Panc1 (cell line): ENCODE results near the gene TBXA2R. TPM values are rescaled to one million over a fixed set of nuclear protein-coding genes. Genes with fewer than 3 reads are reported as not detected.

ENCODE experiments used
- ATAC-seq: fragments of 200-7000 bp; cut with Tn5 transposase; 2 replicates; pipeline ENCODE4 v1.9.1; 2020; ENCODE audit warnings: mild to moderate bottlenecking, moderate library complexity
- BruUV-seq: library from RNA; stranded (reverse); fragments of 400-500 nt; replicated peaks from 2 replicates; lab custom pipeline; 2021; lab: Mats Ljungman, UMichigan
- CTCF ChIA-PET: fragments of 300-600 bp; sonication (Branson Sonifier 250); formaldehyde crosslinking; loops from one replicate; lab custom pipeline; 2022; ENCODE audit warnings: antibody characterized with exemption; lab: Charles Lee
- POLR2A ChIA-PET: fragments of 300-600 bp; sonication (Branson Sonifier 250); formaldehyde crosslinking; loops from one replicate; lab custom pipeline; 2022; ENCODE audit warnings: antibody characterized with exemption; lab: Charles Lee
- DNase-seq: peaks from one replicate; pipeline ENCODE4 v3.0.0-alpha.2; 2010; ENCODE audit warnings: low read depth, low spot score
- H3K27ac ChIP-seq: 2 replicates; pipeline ENCODE4 v1.5.1; 2011; ENCODE audit warnings: mild to moderate bottlenecking, low read length, inconsistent platforms
- H3K27me3 ChIP-seq: fragments of 200-500 bp; sonication (Bioruptor generic); 2 replicates; pipeline ENCODE4 v1.6.0; 2014; ENCODE audit warnings: low read length, inconsistent platforms; ENCODE audit not compliant: control insufficient read depth, insufficient read depth
- H3K36me3 ChIP-seq: fragments of 200-500 bp; sonication (Bioruptor generic); 2 replicates; pipeline ENCODE4 v1.5.1; 2014; ENCODE audit warnings: inconsistent platforms, mild to moderate bottlenecking, low read length, moderate library complexity; ENCODE audit not compliant: control insufficient read depth, insufficient read depth
- H3K4me1 ChIP-seq: 2 replicates; pipeline ENCODE4 v1.5.1; 2011; ENCODE audit warnings: inconsistent platforms, mild to moderate bottlenecking, low read length, moderate library complexity; ENCODE audit not compliant: control insufficient read depth, insufficient read depth
- H3K4me3 ChIP-seq, 2 experiments: 2 replicates each; pipeline ENCODE4 v1.5.1; 2011 to 2012; ENCODE audit warnings: low read depth in 2 of 2, low read length in 2 of 2, mild to moderate bottlenecking in 2 of 2, inconsistent platforms in 1 of 2, moderate library complexity in 1 of 2
- H3K9me3 ChIP-seq: fragments of 200-500 bp; sonication (Bioruptor generic); 2 replicates; pipeline ENCODE4 v1.5.1; 2014; ENCODE audit warnings: low read depth, mild to moderate bottlenecking, inconsistent platforms, low read length, moderate library complexity; ENCODE audit not compliant: control insufficient read depth, insufficient read depth
- POLR2AphosphoS5 ChIP-seq: IDR thresholded peaks from 2 replicates; pipeline ENCODE4 v1.6.1; 2012; ENCODE audit warnings: mild to moderate bottlenecking, low read depth, low read length, moderate library complexity
- SIN3A ChIP-seq: IDR thresholded peaks from 2 replicates; pipeline ENCODE4 v1.6.1; 2012; ENCODE audit warnings: low read depth, mild to moderate bottlenecking, low read length, moderate library complexity, borderline replicate concordance; ENCODE audit not compliant: insufficient read depth
- TCF7L2 ChIP-seq: IDR thresholded peaks from 2 replicates; pipeline ENCODE4 v1.6.1; 2011; ENCODE audit warnings: mild to moderate bottlenecking, low read depth, low read length, inconsistent platforms
- in situ Hi-C: cut with HindIII; loops from 2 replicates; pipeline ENCODE4 v1.10.0; 2016; ENCODE audit warnings: low sequenced_read_pairs, low pct_unique_long_range_greater_than_20kb
- intact Hi-C: fragments of 100-400 bp; cut with micrococcal nuclease; formaldehyde crosslinking; loops from one replicate; pipeline ENCODE4 v1.10.0; 2022; ENCODE audit not compliant: unreplicated experiment
- total RNA-seq: library from RNA; stranded (reverse); gene quantifications from one replicate; pipeline ENCODE4 v1.2.1, GENCODE V29; 2021; ENCODE audit not compliant: unreplicated experiment
- TF ChIP-seq, protein P1 (sequence below): fragments of 450-650 bp; IDR thresholded peaks from 2 replicates; pipeline ENCODE4 v1.5.1; 2017; ENCODE audit warnings: mild to moderate bottlenecking
- TF ChIP-seq, protein P2 (sequence below), 2 experiments: IDR thresholded peaks; 2 replicates each; pipeline ENCODE4 v1.6.1; 2011 to 2012; ENCODE audit warnings: low read depth in 2 of 2, control low read depth in 1 of 2, low read length in 1 of 2, mild to moderate bottlenecking in 1 of 2, moderate library complexity in 1 of 2; ENCODE audit not compliant: insufficient read depth in 1 of 2

TBXA2R gene
- total RNA-seq, 1 experiment from 2014 or later, result 5.2 TPM

DNA sequence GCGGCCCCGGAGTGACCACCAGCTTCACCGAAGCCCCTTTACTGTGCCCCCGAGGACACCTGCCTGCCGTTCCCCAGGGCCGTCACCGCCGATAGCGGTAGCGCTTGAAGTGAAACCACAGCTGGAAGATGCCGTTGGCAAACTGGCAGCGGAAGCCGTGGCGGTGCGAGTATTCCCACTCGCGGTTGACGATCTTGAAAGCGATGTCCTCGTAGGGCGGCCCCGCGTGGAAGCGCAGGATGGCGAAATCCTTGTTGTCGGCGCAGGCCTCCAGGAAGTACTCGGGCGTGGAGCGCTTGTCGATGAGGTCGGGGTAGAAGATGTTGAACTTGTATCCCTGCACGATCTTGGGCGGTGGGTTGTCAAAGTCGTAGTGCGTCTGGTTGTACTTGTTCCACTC lies 5.2 kb upstream of the TBXA2R start:
- in situ Hi-C loops, result no loop called here
- Histone ChIP-seq H3K4me1 (peaks cover 26% of the 10 kb centered on the region), H3K9me3 (no peaks in the 10 kb centered on the region), H3K4me3 (no peak overlapping the region), H3K27me3 (no peaks in the 10 kb centered on the region), H3K36me3 (no peaks in the 10 kb centered on the region), H3K27ac (no peak overlapping the region)
- intact Hi-C loops, result no loop called here
- no peak for TF ChIP-seq TCF7L2
- TF ChIP-seq, protein P1, sequence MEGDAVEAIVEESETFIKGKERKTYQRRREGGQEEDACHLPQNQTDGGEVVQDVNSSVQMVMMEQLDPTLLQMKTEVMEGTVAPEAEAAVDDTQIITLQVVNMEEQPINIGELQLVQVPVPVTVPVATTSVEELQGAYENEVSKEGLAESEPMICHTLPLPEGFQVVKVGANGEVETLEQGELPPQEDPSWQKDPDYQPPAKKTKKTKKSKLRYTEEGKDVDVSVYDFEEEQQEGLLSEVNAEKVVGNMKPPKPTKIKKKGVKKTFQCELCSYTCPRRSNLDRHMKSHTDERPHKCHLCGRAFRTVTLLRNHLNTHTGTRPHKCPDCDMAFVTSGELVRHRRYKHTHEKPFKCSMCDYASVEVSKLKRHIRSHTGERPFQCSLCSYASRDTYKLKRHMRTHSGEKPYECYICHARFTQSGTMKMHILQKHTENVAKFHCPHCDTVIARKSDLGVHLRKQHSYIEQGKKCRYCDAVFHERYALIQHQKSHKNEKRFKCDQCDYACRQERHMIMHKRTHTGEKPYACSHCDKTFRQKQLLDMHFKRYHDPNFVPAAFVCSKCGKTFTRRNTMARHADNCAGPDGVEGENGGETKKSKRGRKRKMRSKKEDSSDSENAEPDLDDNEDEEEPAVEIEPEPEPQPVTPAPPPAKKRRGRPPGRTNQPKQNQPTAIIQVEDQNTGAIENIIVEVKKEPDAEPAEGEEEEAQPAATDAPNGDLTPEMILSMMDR, result no peak
- TF ChIP-seq, protein P2, sequence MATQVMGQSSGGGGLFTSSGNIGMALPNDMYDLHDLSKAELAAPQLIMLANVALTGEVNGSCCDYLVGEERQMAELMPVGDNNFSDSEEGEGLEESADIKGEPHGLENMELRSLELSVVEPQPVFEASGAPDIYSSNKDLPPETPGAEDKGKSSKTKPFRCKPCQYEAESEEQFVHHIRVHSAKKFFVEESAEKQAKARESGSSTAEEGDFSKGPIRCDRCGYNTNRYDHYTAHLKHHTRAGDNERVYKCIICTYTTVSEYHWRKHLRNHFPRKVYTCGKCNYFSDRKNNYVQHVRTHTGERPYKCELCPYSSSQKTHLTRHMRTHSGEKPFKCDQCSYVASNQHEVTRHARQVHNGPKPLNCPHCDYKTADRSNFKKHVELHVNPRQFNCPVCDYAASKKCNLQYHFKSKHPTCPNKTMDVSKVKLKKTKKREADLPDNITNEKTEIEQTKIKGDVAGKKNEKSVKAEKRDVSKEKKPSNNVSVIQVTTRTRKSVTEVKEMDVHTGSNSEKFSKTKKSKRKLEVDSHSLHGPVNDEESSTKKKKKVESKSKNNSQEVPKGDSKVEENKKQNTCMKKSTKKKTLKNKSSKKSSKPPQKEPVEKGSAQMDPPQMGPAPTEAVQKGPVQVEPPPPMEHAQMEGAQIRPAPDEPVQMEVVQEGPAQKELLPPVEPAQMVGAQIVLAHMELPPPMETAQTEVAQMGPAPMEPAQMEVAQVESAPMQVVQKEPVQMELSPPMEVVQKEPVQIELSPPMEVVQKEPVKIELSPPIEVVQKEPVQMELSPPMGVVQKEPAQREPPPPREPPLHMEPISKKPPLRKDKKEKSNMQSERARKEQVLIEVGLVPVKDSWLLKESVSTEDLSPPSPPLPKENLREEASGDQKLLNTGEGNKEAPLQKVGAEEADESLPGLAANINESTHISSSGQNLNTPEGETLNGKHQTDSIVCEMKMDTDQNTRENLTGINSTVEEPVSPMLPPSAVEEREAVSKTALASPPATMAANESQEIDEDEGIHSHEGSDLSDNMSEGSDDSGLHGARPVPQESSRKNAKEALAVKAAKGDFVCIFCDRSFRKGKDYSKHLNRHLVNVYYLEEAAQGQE (IDR thresholded peaks at IDR 0.05; ENCODE audit: insufficient read depth in 1 of 2, low read depth in 2 of 2, low read length in 1 of 2), result no peak
- TF ChIP-seq POLR2AphosphoS5, result no peak
- TF ChIP-seq SIN3A, result no peak
- POLR2A ChIA-PET, result no interaction called here
- CTCF ChIA-PET, result no interaction called here
- DNase-seq (no peak), ATAC-seq (no peak)
- no TSS peak for BruUV-seq

DNA sequence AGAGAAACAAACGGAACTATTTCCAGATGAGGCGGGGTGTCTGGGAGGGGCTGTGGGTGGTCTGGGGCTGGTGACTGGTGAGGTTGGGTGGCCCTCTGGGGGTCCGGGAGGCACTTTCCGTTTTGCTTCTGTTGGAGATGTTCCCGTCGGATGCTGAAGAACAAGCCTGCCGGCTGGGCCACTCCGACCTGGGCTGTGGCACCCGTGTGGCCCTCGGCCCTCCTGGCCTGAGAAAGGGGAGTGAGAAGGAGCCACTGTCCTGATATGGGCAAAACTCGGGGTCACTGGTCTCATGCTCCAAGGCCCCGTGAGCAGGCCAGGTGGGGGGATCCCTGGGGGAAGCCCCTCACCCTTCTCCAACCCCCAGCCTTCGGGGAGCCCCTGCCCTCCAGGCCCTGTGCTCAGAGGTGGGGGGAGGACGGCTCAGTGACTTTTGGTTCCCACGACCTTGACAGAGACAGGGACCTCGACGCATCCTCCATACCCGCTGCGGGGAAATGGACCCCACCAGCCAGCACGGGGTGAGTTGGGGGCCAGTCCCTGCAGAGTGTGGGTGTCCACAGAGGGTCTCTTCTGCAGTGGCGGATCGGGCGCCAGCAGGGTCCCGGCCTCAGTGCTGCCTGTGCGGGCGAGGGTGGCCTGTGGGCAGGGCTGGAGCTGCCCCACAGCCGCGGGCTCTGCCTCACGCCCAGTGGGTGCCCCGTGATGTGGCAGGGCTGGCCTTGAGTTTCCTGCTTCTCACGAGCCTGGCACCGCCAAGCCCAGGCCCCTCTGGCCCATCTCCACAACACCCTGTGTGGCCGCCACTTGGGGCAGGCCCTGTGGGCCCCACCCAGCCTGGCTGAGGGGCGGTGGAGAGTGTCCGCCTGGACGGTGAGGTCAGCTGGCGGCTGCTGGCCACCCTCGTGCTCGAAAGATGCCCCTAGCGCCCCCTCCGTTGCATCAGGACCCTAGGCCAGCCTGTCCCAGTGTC lies 4.4 kb upstream of the TBXA2R start:
- ATAC-seq, result no peak
- Histone ChIP-seq H3K9me3 (no peaks in the 10 kb centered on the region), H3K4me3 (no peak overlapping the region), H3K36me3 (no peaks in the 10 kb centered on the region), H3K27ac (no peak overlapping the region), H3K4me1 (peaks cover 26% of the 10 kb centered on the region), H3K27me3 (no peaks in the 10 kb centered on the region)
- ChIA-PET POLR2A (no interaction called here), CTCF (interaction anchor here (0.5 kb wide), 1 partner anchor 125 kb away, joined by 4 read pairs; no protein-coding TSS in a partner anchor)
- TF ChIP-seq, protein P2 (IDR thresholded peaks at IDR 0.05; ENCODE audit: insufficient read depth in 1 of 2, low read depth in 2 of 2, low read length in 1 of 2), result no peak
- TF ChIP-seq POLR2AphosphoS5 (no peak), SIN3A (no peak)
- TF ChIP-seq, protein P1, result no peak
- intact Hi-C loops, result no loop called here
- in situ Hi-C loops, result no loop called here
- no TSS peak for BruUV-seq
- no peak for DNase-seq
